Measurements from ENCODE around the gene CACNG7.

Gene CACNG7

GRCh38 chr19:53953383-53953782 is 44.3 kb downstream of the CACNG7 start:
- no peak for DNase-seq (ENCODE audit: low read depth)

DNA sequence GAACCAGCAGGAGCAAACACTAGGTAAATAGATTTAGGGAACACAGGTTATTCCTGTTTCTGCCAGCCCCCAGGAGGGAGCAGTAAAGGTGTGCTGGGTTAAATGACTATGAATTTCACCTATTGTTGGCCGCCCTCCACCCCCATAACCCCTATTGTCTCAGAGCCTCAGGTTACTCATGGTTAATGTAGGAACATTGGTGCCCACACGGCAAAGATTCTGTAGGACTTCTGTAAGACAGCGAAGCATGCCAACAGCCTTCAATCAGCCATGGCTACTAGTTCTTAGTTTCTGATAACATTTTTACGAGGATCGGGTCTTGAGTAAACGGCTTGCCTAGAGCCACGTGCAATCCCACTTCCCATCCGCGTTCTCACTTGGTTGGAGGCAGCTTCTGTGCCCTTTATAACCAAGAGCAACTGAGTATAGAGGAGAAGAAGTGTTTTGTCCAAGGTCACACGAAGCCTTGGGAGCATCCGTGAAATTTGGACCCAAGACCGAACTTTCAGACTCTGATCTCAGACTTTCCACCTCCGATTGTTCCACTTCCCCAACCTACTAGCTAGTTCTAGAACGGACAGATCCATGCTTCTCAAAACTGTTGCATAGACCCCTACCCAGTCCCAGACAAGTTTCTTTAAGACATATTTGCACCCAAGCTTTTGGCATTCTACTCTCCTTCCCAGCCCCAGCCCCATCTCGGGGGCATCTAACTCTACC is 48.5 kb downstream of the CACNG7 start:
- no peak for DNase-seq (ENCODE audit: low read depth)

GRCh38 chr19:53958168-53958571 is 49.1 kb downstream of the CACNG7 start:
- DNase-seq (ENCODE audit: low read depth) = no peak

- no peak for DNase-seq (ENCODE audit: low read depth)
Measured at GRCh38 chr19:53958823-53959757, 50.0 kb downstream of the CACNG7 start.

DNA sequence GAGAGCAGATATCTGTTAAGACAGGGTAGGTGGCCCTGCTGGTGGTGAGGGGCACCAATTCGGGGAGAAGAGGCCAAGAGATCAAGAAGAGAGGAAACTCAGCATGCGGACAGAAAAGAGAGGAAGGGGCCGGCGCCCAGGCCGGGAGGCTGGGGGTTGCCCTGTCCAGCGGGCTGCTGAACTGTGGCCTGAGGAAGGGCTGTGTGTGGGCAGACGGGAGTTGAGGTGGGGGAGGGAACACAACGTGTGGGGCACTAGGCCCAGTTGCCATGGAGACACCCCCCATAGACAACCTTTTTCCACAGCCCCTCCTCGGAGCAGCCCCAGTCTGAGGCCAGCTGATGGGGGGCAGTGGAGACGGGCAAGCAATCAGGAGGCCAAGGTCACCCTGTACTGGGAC is 51.1 kb downstream of the CACNG7 start:
- no peak for DNase-seq (ENCODE audit: low read depth)

DNA sequence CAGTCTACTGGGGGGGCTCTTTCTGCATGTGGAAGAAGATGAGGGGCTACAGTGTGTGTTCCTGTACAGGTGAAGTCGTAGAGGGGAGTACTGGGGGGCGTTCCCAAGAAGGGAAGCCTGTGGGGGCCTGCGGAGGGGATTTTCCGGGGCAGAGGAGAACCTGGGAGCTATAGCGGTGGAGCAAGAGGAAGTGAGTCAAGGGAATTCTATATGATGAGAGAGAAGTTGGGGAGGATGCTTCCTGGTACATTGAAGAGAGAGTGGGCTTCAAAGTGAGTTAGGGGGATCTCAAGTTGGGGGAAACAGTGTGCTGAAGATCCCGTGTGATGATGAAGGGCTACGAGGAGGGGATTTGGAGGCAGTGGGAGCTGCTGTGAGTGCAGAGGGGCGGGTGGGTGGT is 51.8 kb downstream of the CACNG7 start:
- DNase-seq (ENCODE audit: low read depth) = no peak

- no peak for DNase-seq (ENCODE audit: low read depth)
Measured at GRCh38 chr19:53961523-53962356, 52.7 kb downstream of the CACNG7 start.

- DNase-seq (ENCODE audit: low read depth) = no peak
Measured at GRCh38 chr19:53962887-53963431, 53.9 kb downstream of the CACNG7 start, which contains the start of gene CACNG8. Gene CACNG8 (plus strand): TSS chr19:53962937.

DNA sequence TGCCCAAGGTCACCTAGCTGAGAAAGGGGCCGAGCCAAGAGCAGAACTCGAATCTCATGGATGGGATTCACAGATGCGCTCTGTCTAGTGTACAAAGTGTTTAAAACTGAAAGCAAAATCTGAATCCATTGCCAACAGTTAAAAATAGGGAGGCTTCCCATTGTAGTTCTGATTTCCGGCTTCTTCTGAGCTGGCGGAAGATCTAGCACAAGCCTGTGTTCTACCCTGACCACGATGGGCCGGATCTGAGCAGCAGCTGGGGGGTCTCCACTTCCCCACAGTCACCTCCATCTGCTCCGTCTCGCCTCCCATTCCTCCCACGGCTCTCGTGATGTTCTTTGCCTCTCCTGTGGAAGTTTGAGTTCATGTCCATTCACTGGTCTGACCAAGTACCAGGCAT is 56.0 kb downstream of the CACNG7 start:
- DNase-seq (ENCODE audit: low read depth) = no peak

- DNase-seq (ENCODE audit: low read depth) = no peak
Measured at GRCh38 chr19:53966931-53967330, 57.9 kb downstream of the CACNG7 start.

- DNase-seq (ENCODE audit: low read depth) = no peak
Measured at GRCh38 chr19:53969366-53969765, 60.3 kb downstream of the CACNG7 start.

DNA sequence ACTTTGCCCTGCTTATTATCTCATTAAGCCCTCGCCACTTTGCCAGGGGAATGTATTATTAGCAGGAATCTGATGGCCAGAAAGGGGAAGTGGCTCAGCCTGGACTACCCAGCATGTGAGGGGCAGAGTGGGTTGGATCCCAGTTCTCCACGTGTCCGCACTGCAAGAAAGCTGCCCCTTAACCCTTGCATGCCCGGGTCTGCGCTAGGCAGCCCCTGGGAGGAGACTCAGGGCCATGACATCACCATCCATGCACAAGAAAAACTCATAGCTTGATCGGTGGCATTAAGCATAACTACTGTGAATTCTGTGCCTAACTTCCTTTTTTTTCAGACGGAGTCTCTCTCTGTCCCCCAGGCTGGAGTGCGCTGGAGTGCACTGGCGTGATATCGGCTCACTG is 62.6 kb downstream of the CACNG7 start:
- no peak for DNase-seq (ENCODE audit: low read depth)

DNA sequence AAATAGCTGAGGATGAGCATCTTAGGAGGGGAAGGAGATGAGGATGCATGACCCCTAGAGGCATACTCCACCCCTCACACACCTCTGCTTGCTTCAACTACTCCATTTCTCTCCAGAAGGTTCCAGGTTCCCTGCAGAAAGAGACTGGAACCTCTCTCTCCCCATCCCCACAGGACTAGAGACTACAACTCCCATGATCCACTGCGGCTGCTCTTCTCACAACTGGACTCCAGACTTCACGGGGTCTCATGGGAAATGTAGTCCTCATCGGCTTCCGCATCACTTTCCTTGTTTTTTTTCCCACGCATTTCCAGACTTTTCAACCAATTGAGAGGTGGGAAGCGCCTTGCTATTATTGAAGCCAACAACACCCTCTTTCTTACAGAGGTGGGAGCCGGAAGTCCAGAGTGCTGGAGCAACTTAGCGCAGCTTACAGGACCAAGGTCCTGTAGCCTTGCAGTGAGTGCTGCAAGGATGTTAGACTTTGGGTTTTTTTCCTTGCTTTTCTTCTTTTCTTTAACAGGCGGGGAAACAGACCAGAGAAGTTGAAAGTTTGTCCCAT is 68.4 kb downstream of the CACNG7 start:
- DNase-seq (ENCODE audit: low read depth) = peak; percentile 11

- no peak for DNase-seq (ENCODE audit: low read depth)
Measured at GRCh38 chr19:53977991-53978731, 69.1 kb downstream of the CACNG7 start.

- DNase-seq (ENCODE audit: low read depth) = no peak
Measured at GRCh38 chr19:53978975-53979801, 70.1 kb downstream of the CACNG7 start.

GRCh38 chr19:53980539-53981375 is 71.7 kb downstream of the CACNG7 start:
- DNase-seq (ENCODE audit: low read depth) = no peak

GRCh38 chr19:53981376-53981951 is 72.4 kb downstream of the CACNG7 start:
- DNase-seq (ENCODE audit: low read depth) = no peak

- DNase-seq (ENCODE audit: low read depth) = no peak
Measured at GRCh38 chr19:53982001-53982451, 72.9 kb downstream of the CACNG7 start.

DNA sequence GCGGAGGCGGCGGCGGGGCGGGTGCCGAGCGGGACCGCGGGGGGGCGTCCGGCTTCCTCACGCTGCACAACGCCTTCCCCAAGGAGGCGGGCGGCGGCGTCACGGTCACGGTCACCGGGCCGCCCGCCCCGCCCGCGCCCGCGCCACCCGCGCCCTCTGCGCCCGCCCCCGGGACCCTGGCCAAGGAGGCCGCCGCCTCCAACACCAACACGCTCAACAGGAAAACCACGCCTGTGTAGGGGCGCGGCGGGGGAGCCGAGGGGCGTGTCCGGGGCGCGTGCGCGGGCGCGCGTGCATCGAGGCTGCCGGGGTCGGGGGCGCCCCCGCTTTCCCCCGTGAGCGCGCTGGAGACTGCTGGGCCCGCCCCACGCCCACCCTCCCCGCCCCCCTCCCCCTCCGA is 73.5 kb downstream of the CACNG7 start:
- DNase-seq (ENCODE audit: low read depth) = no peak

All from activated T-helper 1 cell treated with Interleukin-2 at 50 U/mL for 16 hours (primary cell).